OCI-LY7 (cell line): ENCODE data around the gene CNPY3. TPM values are rescaled to one million over a fixed set of nuclear protein-coding genes. Genes with fewer than 3 reads are reported as not detected.

ENCODE experiments used
- BruUV-seq: library from RNA; stranded (reverse); fragments of 400-500 nt; replicated peaks from 2 replicates; lab custom pipeline; 2021; lab: Mats Ljungman, UMichigan
- CTCF ChIA-PET: fragments of 300-600 bp; sonication (Branson Sonifier 250); formaldehyde crosslinking; loops from one replicate; lab custom pipeline; 2022; ENCODE audit warnings: antibody characterized with exemption; ENCODE audit not compliant: unreplicated experiment; lab: Charles Lee
- POLR2A ChIA-PET: fragments of 300-600 bp; sonication (Branson Sonifier 250); formaldehyde crosslinking; loops from one replicate; lab custom pipeline; 2022; ENCODE audit warnings: antibody characterized with exemption; lab: Charles Lee
- DNase-seq: peaks from one replicate; pipeline ENCODE4 v3.0.0-alpha.2; 2015; ENCODE audit warnings: low spot score
- H2AFZ ChIP-seq: fragments of 200-600 bp; sonication (generic), shearing (Covaris generic); 2 replicates; pipeline ENCODE4 v1.6.1; 2014; ENCODE audit warnings: mild to moderate bottlenecking, antibody characterized with exemption, low read length, moderate library complexity
- H3K27ac ChIP-seq: fragments of 200-600 bp; sonication (generic); 2 replicates; pipeline ENCODE4 v1.5.1; 2014; ENCODE audit warnings: mixed run types, low read depth, mild to moderate bottlenecking, moderate library complexity, low read length, inconsistent platforms; ENCODE audit not compliant: poor library complexity, severe bottlenecking
- H3K36me3 ChIP-seq: fragments of 200-600 bp; sonication (generic); 2 replicates; pipeline ENCODE4 v1.6.1; 2014; ENCODE audit warnings: mild to moderate bottlenecking, antibody characterized with exemption, low read length, moderate library complexity, mixed read lengths; ENCODE audit not compliant: insufficient read depth
- H3K4me1 ChIP-seq: fragments of 200-600 bp; sonication (generic); 2 replicates; pipeline ENCODE4 v1.5.1; 2014; ENCODE audit warnings: mild to moderate bottlenecking, low read length; ENCODE audit not compliant: insufficient read depth, poor library complexity, severe bottlenecking
- H3K4me2 ChIP-seq: fragments of 200-600 bp; sonication (generic); 2 replicates; pipeline ENCODE4 v1.6.1; 2014; ENCODE audit warnings: mild to moderate bottlenecking, low read length
- H3K4me3 ChIP-seq: fragments of 200-600 bp; sonication (generic); 2 replicates; pipeline ENCODE4 v1.5.1; 2014; ENCODE audit warnings: mild to moderate bottlenecking, low read depth, low read length; ENCODE audit not compliant: poor library complexity, severe bottlenecking
- H3K79me2 ChIP-seq: fragments of 200-600 bp; sonication (generic); 2 replicates; pipeline ENCODE4 v1.6.1; 2016; ENCODE audit warnings: low read depth, mild to moderate bottlenecking, low read length, moderate library complexity, mixed read lengths; ENCODE audit not compliant: insufficient read depth
- H3K9me2 ChIP-seq: fragments of 200-600 bp; sonication (generic); 2 replicates; pipeline ENCODE4 v1.6.1; 2016; ENCODE audit warnings: mild to moderate bottlenecking, low read length, mixed read lengths; ENCODE audit not compliant: insufficient read depth
- H3K9me3 ChIP-seq: fragments of 200-600 bp; sonication (generic); 2 replicates; pipeline ENCODE4 v1.6.1; 2014; ENCODE audit warnings: mild to moderate bottlenecking, mixed run types, low read length, mixed read lengths
- H4K20me1 ChIP-seq: fragments of 200-600 bp; sonication (generic); 2 replicates; pipeline ENCODE4 v1.6.1; 2014; ENCODE audit warnings: mild to moderate bottlenecking, antibody characterized with exemption, low read length, moderate library complexity, mixed read lengths; ENCODE audit not compliant: insufficient read depth
- CTCF ChIP-seq: fragments of 200-600 bp; sonication (generic); conservative IDR thresholded peaks from 2 replicates; pipeline ENCODE4 v1.5.1; 2014; ENCODE audit warnings: mild to moderate bottlenecking, antibody characterized with exemption, low read length, moderate library complexity, mixed read lengths
- EZH2phosphoT487 ChIP-seq: fragments of 200-600 bp; sonication (generic); IDR thresholded peaks from 2 replicates; pipeline ENCODE4 v1.6.1; 2018; ENCODE audit warnings: low read depth, borderline replicate concordance, mild to moderate bottlenecking, mixed run types, antibody characterized with exemption, low read length, moderate library complexity, mixed read lengths
- intact Hi-C: fragments of 100-400 bp; cut with micrococcal nuclease; formaldehyde crosslinking; loops from one replicate; pipeline ENCODE4 v1.10.0; 2022; ENCODE audit not compliant: unreplicated experiment
- total RNA-seq, 2 experiments: library from RNA; depleted of rRNA in 1 of 2; stranded (reverse); fragments of >200 nt in 1 of 2; shearing (Covaris generic) in 1 of 2; gene quantifications; 2 replicates each; pipeline ENCODE4 v1.2.3, GENCODE V29; 2014 to 2022

Gene CNPY3
- total RNA-seq, 2 experiments from 2014 or later = 69.3 to 77.2 TPM

- intact Hi-C loops = loop anchor here (1.0 kb wide), 1 partner anchor 61 kb away; no protein-coding TSS in a partner anchor
- BruUV-seq = no TSS peak
- Histone ChIP-seq H2AFZ (no peak overlapping the region), H3K9me3 (no peaks in the 10 kb centered on the region), H3K4me2 (no peak overlapping the region), H4K20me1 (no peaks in the 10 kb centered on the region), H3K79me2 (no peaks in the 10 kb centered on the region), H3K4me1 (no peaks in the 10 kb centered on the region), H3K9me2 (no peaks in the 10 kb centered on the region), H3K27ac (no peak overlapping the region), H3K4me3 (no peak overlapping the region), H3K36me3 (peaks cover 9% of the 10 kb centered on the region; the same call in 1 of the 2 replicates)
- POLR2A ChIA-PET = no interaction called here
- no peak for TF ChIP-seq EZH2phosphoT487
- TF ChIP-seq CTCF = no peak
- DNase-seq = no peak
- CTCF ChIA-PET = no interaction called here
These were observed 33.4 kb downstream of the CNPY3 start for GRCh38 chr6:42962502-42963178.

GRCh38 chr6:42963179-42963854, 34.0 kb downstream of the CNPY3 start:
- Histone ChIP-seq H4K20me1 (no peaks in the 10 kb centered on the region), H3K79me2 (no peaks in the 10 kb centered on the region), H3K36me3 (peaks cover 13% of the 10 kb centered on the region; the same call in 1 of the 2 replicates), H3K9me3 (no peaks in the 10 kb centered on the region), H3K4me2 (no peak overlapping the region), H3K27ac (no peak overlapping the region), H3K4me3 (no peak overlapping the region), H3K4me1 (no peaks in the 10 kb centered on the region), H2AFZ (no peak overlapping the region), H3K9me2 (no peaks in the 10 kb centered on the region)
- no peak for DNase-seq
- no peak for TF ChIP-seq CTCF
- TF ChIP-seq EZH2phosphoT487 = no peak
- ChIA-PET CTCF (no interaction called here), POLR2A (no interaction called here)
- intact Hi-C loops = loop anchor here (1.0 kb wide), 1 partner anchor 62 kb away; no protein-coding TSS in a partner anchor
- BruUV-seq = no TSS peak
